HCT116 (cell line): ENCODE data around the gene CYP2U1. TPM values are rescaled to one million over a fixed set of nuclear protein-coding genes. Genes with fewer than 3 reads are reported as not detected.
"Not testable (repeated sequence)": the region's sequence is repeated elsewhere in the genome, so short reads cannot be mapped to it uniquely, and the experiment has no call there.

Experiments used
- ATAC-seq: fragments of 200-7000 bp; cut with Tn5 transposase; 2 replicates; pipeline ENCODE4 v1.9.1; 2020; ENCODE audit warnings: mild to moderate bottlenecking, moderate library complexity
- BruUV-seq: library from RNA; stranded (reverse); fragments of 400-500 nt; replicated peaks from 2 replicates; lab custom pipeline; 2021; lab: Mats Ljungman, UMichigan
- CTCF ChIA-PET: fragments of 300-600 bp; sonication (Branson Sonifier 250); formaldehyde crosslinking; loops from one replicate; lab custom pipeline; 2021; ENCODE audit warnings: antibody characterized with exemption; lab: Charles Lee
- POLR2A ChIA-PET: fragments of 300-600, 350-600 bp; sonication (Branson Sonifier 250); formaldehyde crosslinking; loops from one replicate; lab custom pipeline; 2021; ENCODE audit warnings: antibody characterized with exemption; lab: Charles Lee
- RAD21 ChIA-PET, 2 experiments: fragments of 300-600 bp; sonication (Branson Sonifier 250); formaldehyde crosslinking; loops; one replicate each; lab custom pipeline; 2023; ENCODE audit warnings: low total read pairs in 2 of 2; ENCODE audit not compliant: uncharacterized antibody in 2 of 2, unreplicated experiment in 2 of 2, low non-redundant PET in 1 of 2; lab: Charles Lee
- DNase-seq: peaks from one replicate; pipeline ENCODE4 v3.0.0-alpha.2; 2010; ENCODE audit warnings: low read depth, low spot score
- H2AFZ ChIP-seq: fragments of 200-600 bp; shearing (Covaris generic), sonication (generic); 2 replicates; pipeline ENCODE4 v1.6.1; 2017; ENCODE audit warnings: low read depth, mixed run types, mixed read lengths, antibody characterized with exemption, low read length; ENCODE audit not compliant: poor library complexity, severe bottlenecking
- H3K27ac ChIP-seq: 2 replicates; pipeline ENCODE4 v1.5.1; 2012; ENCODE audit warnings: low read depth, low read length
- H3K27me3 ChIP-seq: fragments of 200-600 bp; sonication (generic); 2 replicates; pipeline ENCODE4 v1.6.1; 2016; ENCODE audit warnings: mixed run types, low read length, mixed read lengths; ENCODE audit not compliant: insufficient read depth
- H3K36me3 ChIP-seq, 2 experiments: fragments of 200-500 bp in 1 of 2; fragments of 200-600 bp in 1 of 2; sonication (Bioruptor generic) in 1 of 2; sonication (generic) in 1 of 2; 2 replicates each; pipeline versions ENCODE4 v1.5.1 to v1.6.1; 2014 to 2016; ENCODE audit warnings: low read length in 2 of 2, inconsistent platforms in 1 of 2, mixed read lengths in 1 of 2, mixed run types in 1 of 2; ENCODE audit not compliant: insufficient read depth in 2 of 2, control insufficient read depth in 1 of 2
- H3K4me1 ChIP-seq, 2 experiments: fragments of 200-600 bp in 1 of 2; sonication (generic) in 1 of 2; 2 replicates each; pipeline versions ENCODE4 v1.5.1 to v1.6.1; 2012 to 2017; ENCODE audit warnings: low read length in 2 of 2, inconsistent platforms in 1 of 2, mild to moderate bottlenecking in 1 of 2, mixed read lengths in 1 of 2, mixed run types in 1 of 2, moderate library complexity in 1 of 2; ENCODE audit not compliant: insufficient read depth in 2 of 2, control insufficient read depth in 1 of 2
- H3K4me2 ChIP-seq: fragments of 200-600 bp; sonication (generic); 2 replicates; pipeline ENCODE4 v1.6.1; 2017; ENCODE audit warnings: mixed run types, low read length, mixed read lengths
- H3K4me3 ChIP-seq, 2 experiments: fragments of 200-600 bp in 1 of 2; sonication (generic) in 1 of 2; replicated peaks in 1 of 2; 2 replicates each; pipeline ENCODE4 v1.5.1; 2011 to 2016; ENCODE audit warnings: low read length in 2 of 2, control low read depth in 1 of 2, low read depth in 1 of 2, mild to moderate bottlenecking in 1 of 2, mixed read lengths in 1 of 2, mixed run types in 1 of 2
- H3K79me2 ChIP-seq: fragments of 200-600 bp; sonication (generic); 2 replicates; pipeline ENCODE4 v1.6.1; 2017; ENCODE audit warnings: mild to moderate bottlenecking, mixed run types, low read length, moderate library complexity, mixed read lengths; ENCODE audit not compliant: insufficient read depth
- H3K9ac ChIP-seq: fragments of 200-600 bp; sonication (generic); 2 replicates; pipeline ENCODE4 v1.6.1; 2016; ENCODE audit warnings: low read length, mixed read lengths
- H3K9me2 ChIP-seq: fragments of 200-600 bp; sonication (generic), shearing (Covaris generic); 2 replicates; pipeline ENCODE4 v1.6.1; 2017; ENCODE audit warnings: mixed run types, mild to moderate bottlenecking, moderate library complexity; ENCODE audit not compliant: insufficient read depth
- H3K9me3 ChIP-seq, 2 experiments: fragments of 200-500 bp in 1 of 2; fragments of 200-600 bp in 1 of 2; sonication (Bioruptor generic) in 1 of 2; sonication (generic) in 1 of 2; 2 replicates each; pipeline ENCODE4 v1.6.1; 2014 to 2017; ENCODE audit warnings: low read length in 2 of 2, mixed read lengths in 2 of 2, inconsistent platforms in 1 of 2, low read depth in 1 of 2, mild to moderate bottlenecking in 1 of 2, mixed run types in 1 of 2, moderate library complexity in 1 of 2; ENCODE audit not compliant: control insufficient read depth in 1 of 2, insufficient read depth in 1 of 2
- H4K20me1 ChIP-seq: fragments of 200-600 bp; sonication (generic), shearing (Covaris generic); 2 replicates; pipeline ENCODE4 v1.6.1; 2017; ENCODE audit warnings: mixed run types, mild to moderate bottlenecking, moderate library complexity; ENCODE audit not compliant: insufficient read depth
- ELF1 ChIP-seq: IDR thresholded peaks from 2 replicates; pipeline ENCODE4 v1.6.1; 2012; ENCODE audit warnings: low read depth, borderline replicate concordance
- EZH2phosphoT487 ChIP-seq: fragments of 200-600 bp; IDR thresholded peaks from 2 replicates; pipeline ENCODE4 v1.6.1; 2018; ENCODE audit warnings: antibody characterized with exemption, borderline replicate concordance
- FOSL1 ChIP-seq: IDR thresholded peaks from 2 replicates; pipeline ENCODE4 v1.6.1; 2012; ENCODE audit warnings: low read depth
- JUND ChIP-seq: IDR thresholded peaks from 2 replicates; pipeline ENCODE4 v1.6.1; 2012
- YY1 ChIP-seq: IDR thresholded peaks from 2 replicates; pipeline ENCODE4 v1.6.1; 2011; ENCODE audit warnings: low read length, low read depth, moderate library complexity, mild to moderate bottlenecking; ENCODE audit not compliant: insufficient replicate concordance; ENCODE audit errors: extremely low read depth
- intact Hi-C: fragments of 100-400 bp; cut with micrococcal nuclease; formaldehyde crosslinking; loops from 2 replicates; pipeline ENCODE4 v1.10.0; 2022
- total RNA-seq: library from RNA; stranded (reverse); gene quantifications from one replicate; pipeline ENCODE4 v1.2.1, GENCODE V29; 2021; ENCODE audit not compliant: unreplicated experiment
- TF ChIP-seq, protein P1 (sequence below): IDR thresholded peaks from 2 replicates; pipeline ENCODE4 v1.6.1; 2011; ENCODE audit warnings: mild to moderate bottlenecking, low read length, moderate library complexity; ENCODE audit not compliant: insufficient replicate concordance; ENCODE audit errors: extremely low read depth

CYP2U1 gene
- total RNA-seq, 1 experiment from 2014 or later = 4.0 TPM

DNA sequence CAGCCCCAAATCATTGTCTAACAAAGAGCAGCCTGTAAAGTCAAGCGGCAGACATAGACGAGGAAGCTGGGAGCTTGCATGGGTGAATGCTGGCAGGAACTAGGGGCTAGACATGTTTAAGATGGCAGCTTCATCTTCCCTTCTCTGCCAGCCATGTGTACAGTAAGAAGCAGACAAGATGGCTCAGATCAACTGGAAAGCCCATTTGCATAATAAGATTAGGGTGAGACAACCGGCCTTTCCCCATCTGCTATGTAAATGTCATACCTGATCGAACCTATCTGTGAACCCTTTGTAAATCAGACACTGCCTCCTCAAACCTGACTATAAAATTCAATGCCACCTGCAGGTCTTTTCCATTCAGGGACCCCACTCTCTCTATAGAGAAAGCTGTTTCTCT, 35.6 kb downstream of the CYP2U1 start (continued):
- TF ChIP-seq, protein P1, sequence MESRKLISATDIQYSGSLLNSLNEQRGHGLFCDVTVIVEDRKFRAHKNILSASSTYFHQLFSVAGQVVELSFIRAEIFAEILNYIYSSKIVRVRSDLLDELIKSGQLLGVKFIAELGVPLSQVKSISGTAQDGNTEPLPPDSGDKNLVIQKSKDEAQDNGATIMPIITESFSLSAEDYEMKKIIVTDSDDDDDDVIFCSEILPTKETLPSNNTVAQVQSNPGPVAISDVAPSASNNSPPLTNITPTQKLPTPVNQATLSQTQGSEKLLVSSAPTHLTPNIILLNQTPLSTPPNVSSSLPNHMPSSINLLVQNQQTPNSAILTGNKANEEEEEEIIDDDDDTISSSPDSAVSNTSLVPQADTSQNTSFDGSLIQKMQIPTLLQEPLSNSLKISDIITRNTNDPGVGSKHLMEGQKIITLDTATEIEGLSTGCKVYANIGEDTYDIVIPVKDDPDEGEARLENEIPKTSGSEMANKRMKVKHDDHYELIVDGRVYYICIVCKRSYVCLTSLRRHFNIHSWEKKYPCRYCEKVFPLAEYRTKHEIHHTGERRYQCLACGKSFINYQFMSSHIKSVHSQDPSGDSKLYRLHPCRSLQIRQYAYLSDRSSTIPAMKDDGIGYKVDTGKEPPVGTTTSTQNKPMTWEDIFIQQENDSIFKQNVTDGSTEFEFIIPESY = no peak
- TF ChIP-seq EZH2phosphoT487 (no peak), ELF1 (no peak), JUND (no peak), FOSL1 (no peak), YY1 (no peak)

DNA sequence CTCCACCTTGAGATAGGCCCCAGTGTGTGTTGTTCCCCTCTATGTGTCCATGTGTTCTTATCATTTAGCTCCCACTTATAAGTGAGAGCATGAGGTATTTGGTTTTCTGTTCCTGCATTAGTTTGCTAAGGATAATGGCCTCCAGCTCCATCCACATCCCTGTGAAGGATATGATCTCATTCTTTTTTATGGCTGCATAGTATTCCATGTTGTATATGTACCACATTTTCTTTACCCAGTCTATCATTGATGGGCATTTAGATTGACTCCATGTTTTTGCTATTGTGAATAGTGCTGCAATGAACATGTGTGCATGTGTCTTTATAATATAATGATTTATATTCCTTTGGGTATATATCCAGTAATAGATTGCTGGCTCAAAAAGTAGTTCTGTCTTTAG, 36.2 kb downstream of the CYP2U1 start:
- POLR2A ChIA-PET, BruUV-seq, H3K9me2 ChIP-seq, H3K9me3 ChIP-seq, ATAC-seq, H2AFZ ChIP-seq, RAD21 ChIA-PET, H3K9ac ChIP-seq, H3K4me3 ChIP-seq, DNase-seq, H3K27me3 ChIP-seq, H3K4me1 ChIP-seq, H3K79me2 ChIP-seq, H3K4me2 ChIP-seq, H3K36me3 ChIP-seq, intact Hi-C loops, H3K27ac ChIP-seq, CTCF ChIA-PET, H4K20me1 ChIP-seq: not testable (repeated sequence)

DNA sequence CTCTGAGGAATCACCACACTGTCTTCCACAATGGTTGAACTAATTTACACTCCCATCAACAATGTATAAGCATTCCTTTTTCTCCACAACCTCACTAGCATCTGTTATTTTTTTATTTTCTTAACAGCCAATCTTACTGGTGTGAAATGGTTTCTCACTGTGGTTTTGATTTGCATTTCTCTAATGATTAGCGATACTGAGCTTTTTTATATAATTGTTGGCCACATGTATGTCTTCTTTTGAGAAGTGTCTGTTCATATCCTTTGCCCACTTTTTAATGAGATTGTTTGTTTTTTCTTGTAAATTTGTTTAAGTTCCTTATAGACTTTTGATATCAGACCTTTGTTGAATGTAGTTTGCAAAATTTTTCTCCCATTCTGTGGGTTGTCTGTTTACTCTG, 36.6 kb downstream of the CYP2U1 start:
- intact Hi-C loops, H3K9me3 ChIP-seq, H3K4me1 ChIP-seq, H3K27me3 ChIP-seq, H3K9ac ChIP-seq, ATAC-seq, H2AFZ ChIP-seq, H3K9me2 ChIP-seq, H4K20me1 ChIP-seq, POLR2A ChIA-PET, H3K4me2 ChIP-seq, BruUV-seq, H3K79me2 ChIP-seq, H3K4me3 ChIP-seq, RAD21 ChIA-PET, H3K36me3 ChIP-seq, H3K27ac ChIP-seq, CTCF ChIA-PET, DNase-seq: not testable (repeated sequence)
